ENCODE data around the gene NEU3. TPM values are rescaled to one million over a fixed set of nuclear protein-coding genes. Genes with fewer than 3 reads are reported as not detected.

Gene NEU3
- total RNA-seq, 1 experiment from 2014 or later = 19.3 TPM

GRCh38 chr11:75051043-75051442 is 62.3 kb downstream of the NEU3 start:
- POLR2A ChIA-PET = no interaction called here
- H3K9me3 Mint-ChIP-seq (ENCODE audit: unreplicated experiment) = peaks cover 26% of the 10 kb centered on the region
- H3K27me3 Mint-ChIP-seq (ENCODE audit: insufficient read depth, unreplicated experiment) = peaks cover 5% of the 10 kb centered on the region
- no peak overlapping the region for H3K4me3 Mint-ChIP-seq (ENCODE audit: unreplicated experiment)
- Histone ChIP-seq H3K4me3 (ENCODE audit: low read depth, low read length) (no peak overlapping the region), H3K9me3 (peaks cover 15% of the 10 kb centered on the region), H3K27me3 (replicated peaks; ENCODE audit: control insufficient read depth, insufficient read depth, low read length) (no peaks in the 10 kb centered on the region; the same call in 1 of the 2 replicates), H3K4me1 (peaks cover 18% of the 10 kb centered on the region), H3K36me3 (ENCODE audit: control insufficient read depth, insufficient read depth, low read length) (no peaks in the 10 kb centered on the region)
- DNase-seq = no peak
- BruUV-seq (replicated peaks) = no TSS peak
- CTCF ChIA-PET = no interaction called here
- no peak overlapping the region for H3K27ac Mint-ChIP-seq (ENCODE audit: unreplicated experiment)
- peaks cover 19% of the 10 kb centered on the region for H3K4me1 Mint-ChIP-seq (ENCODE audit: low read depth, unreplicated experiment)
- intact Hi-C loops (cut with micrococcal nuclease; ENCODE audit: unreplicated experiment) = no loop called here
- TF ChIP-seq CTCF (IDR thresholded peaks at IDR 0.05; ENCODE audit: insufficient read depth in 1 of 2, low read depth in 1 of 2, low read length in 1 of 2, severe bottlenecking in 1 of 2, unreplicated experiment in 1 of 2) = no peak
- no peaks in the 10 kb centered on the region for H3K36me3 Mint-ChIP-seq (ENCODE audit: insufficient read depth, unreplicated experiment)

GRCh38 chr11:75052457-75052856 is 63.7 kb downstream of the NEU3 start:
- no peaks in the 10 kb centered on the region for H3K36me3 ChIP-seq (ENCODE audit: control insufficient read depth, insufficient read depth, low read length)
- no peak overlapping the region for H3K4me3 ChIP-seq (ENCODE audit: low read depth, low read length)
- peaks cover 4% of the 10 kb centered on the region; the same call in 1 of the 2 replicates for H3K4me1 ChIP-seq
- ChIA-PET CTCF (no interaction called here), POLR2A (no interaction called here)
- no peak for DNase-seq
- Mint-ChIP-seq H3K27ac (ENCODE audit: unreplicated experiment) (no peak overlapping the region), H3K27me3 (ENCODE audit: insufficient read depth, unreplicated experiment) (peaks cover 5% of the 10 kb centered on the region), H3K4me1 (ENCODE audit: low read depth, unreplicated experiment) (peaks cover 9% of the 10 kb centered on the region), H3K36me3 (ENCODE audit: insufficient read depth, unreplicated experiment) (no peaks in the 10 kb centered on the region), H3K4me3 (ENCODE audit: unreplicated experiment) (no peak overlapping the region), H3K9me3 (ENCODE audit: unreplicated experiment) (peaks cover 26% of the 10 kb centered on the region)
- H3K9me3 ChIP-seq = peaks cover 15% of the 10 kb centered on the region
- intact Hi-C loops (cut with micrococcal nuclease; ENCODE audit: unreplicated experiment) = no loop called here
- BruUV-seq (replicated peaks) = no TSS peak
- TF ChIP-seq CTCF (IDR thresholded peaks at IDR 0.05; ENCODE audit: insufficient read depth in 1 of 2, low read depth in 1 of 2, low read length in 1 of 2, severe bottlenecking in 1 of 2, unreplicated experiment in 1 of 2) = no peak
- no peaks in the 10 kb centered on the region; the same call in 1 of the 2 replicates for H3K27me3 ChIP-seq (replicated peaks; ENCODE audit: control insufficient read depth, insufficient read depth, low read length)

GRCh38 chr11:75055511-75055910 is 66.8 kb downstream of the NEU3 start:
- TF ChIP-seq CTCF (IDR thresholded peaks at IDR 0.05; ENCODE audit: insufficient read depth in 1 of 2, low read depth in 1 of 2, low read length in 1 of 2, severe bottlenecking in 1 of 2, unreplicated experiment in 1 of 2) = no peak
- Mint-ChIP-seq H3K27me3 (ENCODE audit: insufficient read depth, unreplicated experiment) (peaks cover 7% of the 10 kb centered on the region), H3K27ac (ENCODE audit: unreplicated experiment) (no peak overlapping the region), H3K36me3 (ENCODE audit: insufficient read depth, unreplicated experiment) (no peaks in the 10 kb centered on the region), H3K4me3 (ENCODE audit: unreplicated experiment) (no peak overlapping the region), H3K4me1 (ENCODE audit: low read depth, unreplicated experiment) (no peaks in the 10 kb centered on the region), H3K9me3 (ENCODE audit: unreplicated experiment) (peaks cover 26% of the 10 kb centered on the region)
- intact Hi-C loops (cut with micrococcal nuclease; ENCODE audit: unreplicated experiment) = no loop called here
- POLR2A ChIA-PET = no interaction called here
- no peak overlapping the region for H3K4me3 ChIP-seq (ENCODE audit: low read depth, low read length)
- CTCF ChIA-PET = interaction anchor here (0.6 kb wide), 2 partner anchors 46 to 126 kb away, joined by 3 to 4 read pairs; no protein-coding TSS in a partner anchor
- DNase-seq = no peak
- no TSS peak for BruUV-seq (replicated peaks)
- H3K4me1 ChIP-seq = no peaks in the 10 kb centered on the region
- H3K27me3 ChIP-seq (replicated peaks; ENCODE audit: control insufficient read depth, insufficient read depth, low read length) = no peaks in the 10 kb centered on the region; the same call in 1 of the 2 replicates
- peaks cover 15% of the 10 kb centered on the region for H3K9me3 ChIP-seq
- H3K36me3 ChIP-seq (ENCODE audit: control insufficient read depth, insufficient read depth, low read length) = no peaks in the 10 kb centered on the region
